H1 (cell line): ENCODE results near the gene ZNF532. TPM values are rescaled to one million over a fixed set of nuclear protein-coding genes. Genes with fewer than 3 reads are reported as not detected.

Experiments
- CTCF ChIA-PET: fragments of 300-600 bp; sonication (Branson Sonifier 250); formaldehyde crosslinking; loops from one replicate; lab custom pipeline; 2021; ENCODE audit not compliant: partially characterized antibody; lab: Charles Lee
- POLR2A ChIA-PET: fragments of 300-600 bp; sonication (Branson Sonifier 250); formaldehyde crosslinking; loops from one replicate; lab custom pipeline; 2021; ENCODE audit warnings: inconsistent platforms; ENCODE audit not compliant: partially characterized antibody; lab: Charles Lee
- DNase-seq, 2 experiments: peaks; one replicate each; pipeline versions ENCODE4 v3.0.0 to v3.0.0-alpha.2; 2010 to 2022; ENCODE audit warnings: low spot score in 2 of 2, low read depth in 1 of 2, mixed read lengths in 1 of 2
- FAIRE-seq: peaks from 2 replicates; lab custom pipeline; 2011; peaks lifted over from hg19 to GRCh38; lab: Jason Lieb, UNC
- H2AFZ ChIP-seq: 2 replicates; pipeline ENCODE4 v1.8.1; 2012; ENCODE audit warnings: low read length, inconsistent platforms
- H2AK5ac ChIP-seq: 2 replicates; pipeline ENCODE4 v1.6.1; 2013; ENCODE audit warnings: low read depth, low read length
- H2BK120ac ChIP-seq: replicated peaks from 2 replicates; pipeline ENCODE3; 2013; ENCODE audit warnings: low read depth, low read length, inconsistent platforms
- H2BK12ac ChIP-seq: 2 replicates; pipeline ENCODE4 v1.6.1; 2013; ENCODE audit warnings: low read depth, low read length
- H2BK15ac ChIP-seq: 2 replicates; pipeline ENCODE4 v1.6.1; 2013; ENCODE audit warnings: low read length
- H2BK20ac ChIP-seq: 2 replicates; pipeline ENCODE4 v1.6.1; 2013; ENCODE audit warnings: low read length
- H2BK5ac ChIP-seq: 2 replicates; pipeline ENCODE4 v1.6.1; 2013; ENCODE audit warnings: low read depth, low read length
- H3K14ac ChIP-seq: 2 replicates; pipeline ENCODE4 v1.6.1; 2013; ENCODE audit warnings: inconsistent platforms; ENCODE audit not compliant: insufficient read length
- H3K18ac ChIP-seq: 2 replicates; pipeline ENCODE4 v1.6.1; 2013; ENCODE audit warnings: low read length; ENCODE audit errors: extremely low read depth
- H3K23ac ChIP-seq: 2 replicates; pipeline ENCODE4 v1.6.1; 2013; ENCODE audit warnings: inconsistent platforms; ENCODE audit not compliant: insufficient read length
- H3K23me2 ChIP-seq: 2 replicates; pipeline ENCODE4 v1.6.1; 2013; ENCODE audit warnings: low read depth, low read length
- H3K27ac ChIP-seq: 2 replicates; pipeline ENCODE4 v1.6.1; 2011; ENCODE audit warnings: low read depth, low read length, inconsistent platforms
- H3K27me3 ChIP-seq, 4 experiments: replicated peaks in 1 of 4; 1 replicate in 1 of 4; 2 replicates in 3 of 4; pipeline versions ENCODE4 v1.6.1 to v1.8.1; 2011 to 2013; ENCODE audit warnings: low read length in 3 of 4, mild to moderate bottlenecking in 3 of 4, inconsistent platforms in 2 of 4, mixed read lengths in 2 of 4, moderate library complexity in 1 of 4; ENCODE audit not compliant: control insufficient read depth in 3 of 4, insufficient read depth in 3 of 4; ENCODE audit errors: extremely low read depth in 1 of 4
- H3K36me3 ChIP-seq, 4 experiments: 2 replicates each; pipeline versions ENCODE4 v1.6.1 to v1.8.1; 2011 to 2013; ENCODE audit warnings: mild to moderate bottlenecking in 4 of 4, low read length in 3 of 4, moderate library complexity in 2 of 4, control low read depth in 1 of 4, inconsistent platforms in 1 of 4; ENCODE audit not compliant: insufficient read depth in 4 of 4, control insufficient read depth in 2 of 4
- H3K4ac ChIP-seq: replicated peaks from 2 replicates; pipeline ENCODE3; 2013; ENCODE audit warnings: low read length, low read depth, mixed read lengths, inconsistent platforms; ENCODE audit not compliant: insufficient read length
- H3K4me1 ChIP-seq, 4 experiments: replicated peaks in 1 of 4; 1 replicate in 1 of 4; 2 replicates in 3 of 4; pipeline versions ENCODE4 v1.6.1 to v1.8.1; 2011 to 2013; ENCODE audit warnings: low read length in 3 of 4, inconsistent platforms in 2 of 4, mixed read lengths in 1 of 4; ENCODE audit not compliant: insufficient read depth in 4 of 4, control insufficient read depth in 3 of 4
- H3K4me2 ChIP-seq, 2 experiments: 2 replicates each; pipeline versions ENCODE4 v1.6.1 to v1.8.1; 2011 to 2013; ENCODE audit warnings: low read depth in 2 of 2, low read length in 2 of 2, control low read depth in 1 of 2, inconsistent platforms in 1 of 2, mild to moderate bottlenecking in 1 of 2; ENCODE audit not compliant: insufficient read depth in 1 of 2
- H3K4me3 ChIP-seq, 4 experiments: fragments of 200-600, 300-600 bp in 1 of 4; sonication (generic), shearing (Covaris generic), sonication (Bioruptor Twin) in 1 of 4; 2 replicates each; pipeline versions ENCODE4 v1.5.1 to v1.8.1; 2011 to 2016; ENCODE audit warnings: low read length in 4 of 4, low read depth in 3 of 4, control low read depth in 2 of 4, inconsistent platforms in 2 of 4, mild to moderate bottlenecking in 2 of 4, mixed read lengths in 1 of 4, moderate library complexity in 1 of 4; ENCODE audit not compliant: insufficient read depth in 2 of 4; ENCODE audit errors: extremely low read depth in 1 of 4
- H3K56ac ChIP-seq: replicated peaks from 2 replicates; pipeline ENCODE3; 2013; ENCODE audit warnings: low read depth, mild to moderate bottlenecking, mixed read lengths, low read length, inconsistent platforms; ENCODE audit not compliant: insufficient read length
- H3K79me1 ChIP-seq: 2 replicates; pipeline ENCODE4 v1.6.1; 2013; ENCODE audit warnings: low read depth, low read length, control low read depth
- H3K79me2 ChIP-seq, 2 experiments: 2 replicates each; pipeline versions ENCODE4 v1.6.1 to v1.8.1; 2012 to 2013; ENCODE audit warnings: low read length in 2 of 2, mild to moderate bottlenecking in 2 of 2, inconsistent platforms in 1 of 2; ENCODE audit not compliant: insufficient read depth in 2 of 2, control insufficient read depth in 1 of 2
- H3K9ac ChIP-seq, 4 experiments: replicated peaks in 1 of 4; 1 replicate in 1 of 4; 2 replicates in 3 of 4; pipeline versions ENCODE4 v1.6.1 to v1.8.1; 2011 to 2013; ENCODE audit warnings: low read depth in 3 of 4, low read length in 3 of 4, control low read depth in 2 of 4, mild to moderate bottlenecking in 2 of 4, moderate library complexity in 2 of 4, inconsistent platforms in 1 of 4; ENCODE audit errors: extremely low read depth in 1 of 4
- H3K9me3 ChIP-seq, 2 experiments: 2 replicates each; pipeline versions ENCODE4 v1.6.1 to v1.8.1; 2012 to 2013; ENCODE audit warnings: mild to moderate bottlenecking in 2 of 2, moderate library complexity in 2 of 2, control low read depth in 1 of 2, inconsistent platforms in 1 of 2, low read depth in 1 of 2, low read length in 1 of 2, mixed read lengths in 1 of 2; ENCODE audit not compliant: insufficient read depth in 2 of 2
- H4K20me1 ChIP-seq, 2 experiments: replicated peaks in 1 of 2; 2 replicates each; pipeline versions ENCODE3 to v1.8.1; 2011 to 2013; ENCODE audit warnings: inconsistent platforms in 2 of 2, low read length in 2 of 2, mild to moderate bottlenecking in 1 of 2; ENCODE audit not compliant: insufficient read depth in 2 of 2, control insufficient read depth in 1 of 2
- H4K5ac ChIP-seq: 2 replicates; pipeline ENCODE4 v1.6.1; 2013; ENCODE audit warnings: low read length, low read depth, mixed read lengths, inconsistent platforms; ENCODE audit not compliant: insufficient read length
- H4K8ac ChIP-seq: 2 replicates; pipeline ENCODE4 v1.8.0; 2013; ENCODE audit warnings: mild to moderate bottlenecking, moderate library complexity, low read length, inconsistent platforms; ENCODE audit not compliant: insufficient read depth; ENCODE audit errors: extremely low read depth
- H4K91ac ChIP-seq: replicated peaks from 2 replicates; pipeline ENCODE3; 2013; ENCODE audit warnings: low read length, mixed read lengths, inconsistent platforms; ENCODE audit not compliant: insufficient read length
- ASH2L ChIP-seq: fragments of 200-600, 300-600 bp; sonication (generic); IDR thresholded peaks from one replicate; pipeline ENCODE4 v1.7.1; 2017; ENCODE audit warnings: low read length
- JUND ChIP-seq: IDR thresholded peaks from 2 replicates; pipeline ENCODE4 v1.6.1; 2011; ENCODE audit warnings: mild to moderate bottlenecking, improper control_type of control experiment, low read length
- RBBP5 ChIP-seq: IDR thresholded peaks from 2 replicates; pipeline ENCODE4 v1.7.1; 2012; ENCODE audit warnings: low read depth, mild to moderate bottlenecking, inconsistent platforms, low read length, moderate library complexity, borderline replicate concordance
- SP1 ChIP-seq: IDR thresholded peaks from 2 replicates; pipeline ENCODE4 v1.6.1; 2011; ENCODE audit warnings: low read depth, low read length
- TEAD4 ChIP-seq: IDR thresholded peaks from 2 replicates; pipeline ENCODE4 v1.6.1; 2012; ENCODE audit warnings: low read depth, low read length, inconsistent platforms, mixed read lengths
- YY1 ChIP-seq: IDR thresholded peaks from 2 replicates; pipeline ENCODE4 v1.6.1; 2011; ENCODE audit warnings: low read depth, mild to moderate bottlenecking, low read length
- ZNF274 ChIP-seq: IDR thresholded peaks from 2 replicates; pipeline ENCODE4 v1.7.0; 2012; ENCODE audit warnings: low read length, borderline replicate concordance; ENCODE audit errors: extremely low read depth
- WGBS, 2 experiments: shearing (Covaris generic) in 1 of 2; methylation state at CpG; one replicate each; pipeline versions ENCODE4 v1.1.6 to v1.1.7; 2013 to 2015; ENCODE audit warnings: low lambda C conversion rate in 2 of 2, mixed read lengths in 2 of 2, inconsistent platforms in 1 of 2, low coverage in 1 of 2, missing lambda C conversion rate in 1 of 2; ENCODE audit not compliant: insufficient replicate concordance in 2 of 2, insufficient coverage in 1 of 2, insufficient read length in 1 of 2; ENCODE audit errors: extremely low coverage in 1 of 2, missing lambda C conversion rate in 1 of 2; 5-methylcytosine and 5-hydroxymethylcytosine counted together
- polyA plus RNA-seq, 7 experiments: library from polyadenylated mRNA; depleted of rRNA in 3 of 7; stranded (reverse) in 5 of 7; unstranded in 2 of 7; fragments of >200 nt in 5 of 7; fragments of 200-250 nt in 2 of 7; gene quantifications; 1 replicate in 5 of 7; 2 replicates in 1 of 7; 4 replicates in 1 of 7; pipeline versions ENCODE4 v1.2.1 to v1.2.3, GENCODE V29; 2011 to 2013; ENCODE audit warnings: missing spikeins in 2 of 7, mixed read lengths in 2 of 7
- total RNA-seq: library from RNA; stranded (reverse); fragmentation: NEBNext Ultra II Directional; extraction: Animal tissue kit (Norgen Biotek cat#: 25700); gene quantifications from 2 replicates; pipeline ENCODE4 v1.2.1, GENCODE V29; 2021

Gene ZNF532
- total and polyA plus RNA-seq, 2 of the 8 experiments (the other 6 are each of a cell fraction or from before 2014, with no cell fraction given) = 143 to 240 TPM

DNA sequence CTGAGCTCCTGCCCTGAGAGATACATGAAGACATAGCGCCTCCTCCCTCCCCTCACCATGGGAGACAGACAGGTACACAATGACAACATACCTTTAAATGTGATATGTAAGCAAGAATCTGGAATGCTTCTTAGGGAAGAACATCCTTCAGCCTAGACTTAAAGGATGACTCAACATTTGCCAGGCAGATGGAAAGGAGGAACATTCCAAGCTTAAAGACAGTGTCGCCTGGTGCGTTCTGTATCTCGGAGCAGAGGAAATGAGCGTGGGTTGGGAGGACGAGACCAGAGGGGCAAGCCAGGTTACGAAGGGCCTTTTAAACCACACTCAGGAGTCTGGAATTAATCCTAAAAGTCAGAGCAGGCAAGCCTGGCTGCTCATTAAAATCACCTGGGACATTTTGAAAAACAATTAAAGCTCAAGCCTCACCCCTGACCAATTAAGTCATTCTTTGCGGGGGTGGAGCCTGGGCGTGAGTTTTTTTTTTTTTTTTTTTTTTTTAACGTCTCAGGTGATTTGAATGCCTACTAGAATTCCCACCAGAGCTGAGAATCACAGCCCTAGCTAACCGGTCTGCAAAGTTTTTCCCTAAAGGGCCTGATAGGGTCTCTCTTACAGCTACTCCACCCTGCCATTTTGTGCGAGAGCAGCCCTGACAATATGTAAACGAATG is 143.8 kb downstream of the ZNF532 start:
- WGBS, 2 experiments = 63% methylated on average over 10 of the region's 13 CpGs; no CpG with 5 or more reads in 1 of the 2 experiments
- POLR2A ChIA-PET = interaction anchor here (0.6 to 1.3 kb wide), 6 partner anchors 40 to 861 kb away, joined by 3 to 5 read pairs (median 3); no protein-coding TSS in a partner anchor
- Histone ChIP-seq H3K4me3 (peak overlapping the region in 1 of 4 experiments; percentile 12; a peak in 1 of 8 replicates), H3K18ac (no peak overlapping the region; the same call in 1 of the 2 replicates), H3K36me3 (no peaks in the 10 kb centered on the region), H2AFZ (peak overlapping the region; percentile 87), H3K14ac (no peak overlapping the region), H3K79me2 (no peaks in the 10 kb centered on the region), H4K91ac (peak overlapping the region; percentile 25), H2BK15ac (no peak overlapping the region), H3K4me1 (peaks cover 0 to 5% (median 2%) of the 10 kb centered on the region in 4 experiments; a peak in 3 of 7 replicates), H3K23ac (no peak overlapping the region), H3K27ac (no peak overlapping the region), H4K8ac (no peak overlapping the region), H3K4ac (no peak overlapping the region), H3K56ac (no peak overlapping the region), H3K27me3 (no peaks in the 10 kb centered on the region), H3K4me2 (peak overlapping the region; percentile 17 to 38; a peak in 2 of 4 replicates), H3K79me1 (no peaks in the 10 kb centered on the region), H2BK12ac (0 out of 2 replicates have a peak overlapping the region, but pooled peaks have one; percentile 1), H2AK5ac (no peak overlapping the region), H2BK120ac (peak overlapping the region; percentile 72), H4K5ac (peak overlapping the region; percentile 67), H2BK5ac (peak overlapping the region; percentile 92; the same call in 1 of the 2 replicates), H3K9me3 (peaks cover 0 to 3% of the 10 kb centered on the region in 2 experiments; a peak in 1 of 4 replicates), H2BK20ac (0 out of 2 replicates have a peak overlapping the region, but pooled peaks have one; percentile 50), H3K9ac (no peak overlapping the region), H4K20me1 (no peaks in the 10 kb centered on the region), H3K23me2 (no peaks in the 10 kb centered on the region)
- TF ChIP-seq YY1 (0 out of 2 replicates have a peak, but pooled peaks have one; percentile 35), RBBP5 (0 out of 2 replicates have a peak, but pooled peaks have one; percentile 54), JUND (peak; percentile 72; the same call in 1 of the 2 replicates), TEAD4 (peak; percentile 73), ZNF274 (no peak), ASH2L (peak; percentile 47), SP1 (no peak)
- FAIRE-seq (peak; percentile 62), DNase-seq (peak; percentile 10 to 52)
- CTCF ChIA-PET = interaction anchor here (0.8 to 1.2 kb wide), 4 partner anchors 9 to 244 kb away, joined by 3 read pairs; no protein-coding TSS in a partner anchor
